WTC11 (cell line): Measurements from ENCODE around the gene PIM1. TPM values are rescaled to one million over a fixed set of nuclear protein-coding genes. Genes with fewer than 3 reads are reported as not detected.

ENCODE experiments used
- ATAC-seq: fragments of 200-7000 bp; cut with Tn5 transposase; 2 replicates; pipeline ENCODE4 v1.10.0; 2021; ENCODE audit warnings: mild to moderate bottlenecking, moderate library complexity
- CTCF ChIA-PET: fragments of 300-600 bp; sonication (Branson Sonifier 250); formaldehyde crosslinking; loops from one replicate; lab custom pipeline; 2021; ENCODE audit warnings: antibody characterized with exemption; lab: Charles Lee
- POLR2A ChIA-PET: fragments of 350-600 bp; sonication (Branson Sonifier 250); formaldehyde crosslinking; loops from one replicate; lab custom pipeline; 2021; ENCODE audit warnings: antibody characterized with exemption; lab: Charles Lee
- DNase-seq: peaks from one replicate; pipeline ENCODE4 v3.0.0; 2021; ENCODE audit warnings: low spot score
- H3K27ac Mint-ChIP-seq: 2 replicates; pipeline ENCODE4 v1.8.0; 2021; ENCODE audit warnings: mixed read lengths
- H3K27me3 Mint-ChIP-seq: 2 replicates; pipeline ENCODE4 v1.8.0; 2021; ENCODE audit warnings: low read depth, mild to moderate bottlenecking, moderate library complexity, mixed read lengths
- H3K36me3 Mint-ChIP-seq: 2 replicates; pipeline ENCODE4 v1.8.0; 2021; ENCODE audit warnings: mixed read lengths
- H3K4me1 Mint-ChIP-seq: 2 replicates; pipeline ENCODE4 v1.8.0; 2022; ENCODE audit warnings: mixed read lengths
- H3K4me3 Mint-ChIP-seq: 2 replicates; pipeline ENCODE4 v1.8.0; 2021; ENCODE audit warnings: mild to moderate bottlenecking, moderate library complexity, mixed read lengths
- H3K9me3 Mint-ChIP-seq: 2 replicates; pipeline ENCODE4 v1.8.0; 2021; ENCODE audit warnings: mixed read lengths
- AR ChIP-seq: fragments of 250-450 bp; sonication (Bioruptor Pico); IDR thresholded peaks from 2 replicates; pipeline ENCODE4 v1.9.0; 2021; ENCODE audit warnings: mild to moderate bottlenecking
- ATF6 ChIP-seq: sonication (generic); formaldehyde crosslinking; IDR thresholded peaks from 2 replicates; pipeline ENCODE4 v1.8.1; 2023; ENCODE audit warnings: mild to moderate bottlenecking, missing genetic modification reagents
- CBFB ChIP-seq: sonication (generic); formaldehyde crosslinking; IDR thresholded peaks from 2 replicates; pipeline ENCODE4 v1.8.1; 2022; ENCODE audit warnings: mild to moderate bottlenecking, low read depth, missing genetic modification reagents
- E2F5 ChIP-seq: sonication (generic); formaldehyde crosslinking; IDR thresholded peaks from 2 replicates; pipeline ENCODE4 v1.8.1; 2022; ENCODE audit warnings: mild to moderate bottlenecking, moderate library complexity, missing genetic modification reagents
- FOXK1 ChIP-seq: sonication (generic); formaldehyde crosslinking; IDR thresholded peaks from 2 replicates; pipeline ENCODE4 v1.8.0; 2022; ENCODE audit warnings: mild to moderate bottlenecking, moderate library complexity, missing genetic modification reagents
- GABPB1 ChIP-seq: sonication (generic); formaldehyde crosslinking; IDR thresholded peaks from 2 replicates; pipeline ENCODE4 v1.8.1; 2023; ENCODE audit warnings: mild to moderate bottlenecking, missing genetic modification reagents
- GTF2I ChIP-seq: fragments of 250-450 bp; sonication (Bioruptor Pico); conservative IDR thresholded peaks from 2 replicates; pipeline ENCODE4 v1.4.0; 2021; ENCODE audit warnings: mild to moderate bottlenecking
- MLX ChIP-seq: sonication (generic); formaldehyde crosslinking; IDR thresholded peaks from 2 replicates; pipeline ENCODE4 v1.8.1; 2023; ENCODE audit warnings: mild to moderate bottlenecking, missing genetic modification reagents, moderate library complexity
- NFE2L1 ChIP-seq: sonication (generic); formaldehyde crosslinking; IDR thresholded peaks from 2 replicates; pipeline ENCODE4 v1.8.1; 2023; ENCODE audit warnings: missing genetic modification reagents
- OVOL2 ChIP-seq: fragments of 250-450 bp; sonication (Bioruptor Pico); IDR thresholded peaks from 2 replicates; pipeline ENCODE4 v1.9.0; 2021; ENCODE audit warnings: mild to moderate bottlenecking, borderline replicate concordance
- RELA ChIP-seq: sonication (generic); formaldehyde crosslinking; IDR thresholded peaks from 2 replicates; pipeline ENCODE4 v1.8.1; 2022; ENCODE audit warnings: missing genetic modification reagents, mild to moderate bottlenecking, borderline replicate concordance
- RORB ChIP-seq: fragments of 250-450 bp; sonication (Bioruptor Pico); IDR thresholded peaks from 2 replicates; pipeline ENCODE4 v1.9.0; 2021; ENCODE audit warnings: mild to moderate bottlenecking
- SMAD3 ChIP-seq: sonication (generic); formaldehyde crosslinking; IDR thresholded peaks from 2 replicates; pipeline ENCODE4 v1.8.0; 2022; ENCODE audit warnings: missing genetic modification reagents, mild to moderate bottlenecking, borderline replicate concordance
- TCF7 ChIP-seq: sonication (generic); formaldehyde crosslinking; IDR thresholded peaks from 2 replicates; pipeline ENCODE4 v1.8.0; 2022; ENCODE audit warnings: mild to moderate bottlenecking, low read depth, missing genetic modification reagents, moderate library complexity
- TEAD4 ChIP-seq: sonication (generic); formaldehyde crosslinking; IDR thresholded peaks from 2 replicates; pipeline ENCODE4 v1.8.0; 2022; ENCODE audit warnings: mild to moderate bottlenecking, missing genetic modification reagents
- total RNA-seq: library from RNA; stranded (reverse); gene quantifications from 3 replicates; pipeline ENCODE4 v1.2.3, GENCODE V29; 2021
- TF ChIP-seq, protein P1 (sequence below): fragments of 250-450 bp; sonication (Bioruptor Pico); IDR thresholded peaks from 2 replicates; pipeline ENCODE4 v1.9.0; 2021; ENCODE audit warnings: mild to moderate bottlenecking, borderline replicate concordance
- TF ChIP-seq, protein P2 (sequence below): fragments of 250-450 bp; sonication (Bioruptor Pico); IDR thresholded peaks from 2 replicates; pipeline ENCODE4 v1.8.0; 2021; ENCODE audit warnings: mild to moderate bottlenecking

The PIM1 gene
- total RNA-seq, 1 experiment from 2014 or later = 64.7 TPM

DNA sequence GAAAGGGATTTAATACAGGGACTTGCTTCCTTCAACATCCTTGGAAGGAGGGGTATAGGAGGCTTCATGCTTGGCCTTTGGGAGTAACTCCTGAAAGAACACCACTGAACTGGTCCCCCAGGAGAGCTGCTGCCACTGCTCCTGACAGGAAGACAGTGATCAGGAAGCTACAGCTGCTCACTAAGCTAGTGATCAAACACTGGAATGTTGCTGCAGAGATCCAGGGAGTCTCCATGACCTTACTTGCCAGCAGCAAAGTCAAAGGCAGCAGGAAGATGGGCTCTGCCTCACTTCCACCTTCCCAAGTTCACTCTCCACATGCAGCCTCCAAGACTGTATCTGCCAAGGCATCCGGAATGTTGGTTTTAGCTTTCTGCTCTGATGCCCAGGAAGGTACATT, 31.8 kb downstream of the PIM1 start (continued):
- TF ChIP-seq, protein P1, sequence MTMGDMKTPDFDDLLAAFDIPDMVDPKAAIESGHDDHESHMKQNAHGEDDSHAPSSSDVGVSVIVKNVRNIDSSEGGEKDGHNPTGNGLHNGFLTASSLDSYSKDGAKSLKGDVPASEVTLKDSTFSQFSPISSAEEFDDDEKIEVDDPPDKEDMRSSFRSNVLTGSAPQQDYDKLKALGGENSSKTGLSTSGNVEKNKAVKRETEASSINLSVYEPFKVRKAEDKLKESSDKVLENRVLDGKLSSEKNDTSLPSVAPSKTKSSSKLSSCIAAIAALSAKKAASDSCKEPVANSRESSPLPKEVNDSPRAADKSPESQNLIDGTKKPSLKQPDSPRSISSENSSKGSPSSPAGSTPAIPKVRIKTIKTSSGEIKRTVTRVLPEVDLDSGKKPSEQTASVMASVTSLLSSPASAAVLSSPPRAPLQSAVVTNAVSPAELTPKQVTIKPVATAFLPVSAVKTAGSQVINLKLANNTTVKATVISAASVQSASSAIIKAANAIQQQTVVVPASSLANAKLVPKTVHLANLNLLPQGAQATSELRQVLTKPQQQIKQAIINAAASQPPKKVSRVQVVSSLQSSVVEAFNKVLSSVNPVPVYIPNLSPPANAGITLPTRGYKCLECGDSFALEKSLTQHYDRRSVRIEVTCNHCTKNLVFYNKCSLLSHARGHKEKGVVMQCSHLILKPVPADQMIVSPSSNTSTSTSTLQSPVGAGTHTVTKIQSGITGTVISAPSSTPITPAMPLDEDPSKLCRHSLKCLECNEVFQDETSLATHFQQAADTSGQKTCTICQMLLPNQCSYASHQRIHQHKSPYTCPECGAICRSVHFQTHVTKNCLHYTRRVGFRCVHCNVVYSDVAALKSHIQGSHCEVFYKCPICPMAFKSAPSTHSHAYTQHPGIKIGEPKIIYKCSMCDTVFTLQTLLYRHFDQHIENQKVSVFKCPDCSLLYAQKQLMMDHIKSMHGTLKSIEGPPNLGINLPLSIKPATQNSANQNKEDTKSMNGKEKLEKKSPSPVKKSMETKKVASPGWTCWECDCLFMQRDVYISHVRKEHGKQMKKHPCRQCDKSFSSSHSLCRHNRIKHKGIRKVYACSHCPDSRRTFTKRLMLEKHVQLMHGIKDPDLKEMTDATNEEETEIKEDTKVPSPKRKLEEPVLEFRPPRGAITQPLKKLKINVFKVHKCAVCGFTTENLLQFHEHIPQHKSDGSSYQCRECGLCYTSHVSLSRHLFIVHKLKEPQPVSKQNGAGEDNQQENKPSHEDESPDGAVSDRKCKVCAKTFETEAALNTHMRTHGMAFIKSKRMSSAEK (CRISPR knock-in tag) = no peak
- TF ChIP-seq MLX (CRISPR knock-in tag) = no peak
- no peak for TF ChIP-seq CBFB (CRISPR knock-in tag)
- no peak for TF ChIP-seq NFE2L1
- TF ChIP-seq E2F5 (CRISPR knock-in tag) = no peak
- TF ChIP-seq TCF7 (CRISPR knock-in tag) = no peak
- TF ChIP-seq ATF6 (CRISPR knock-in tag) = no peak
- no peak for TF ChIP-seq GABPB1 (CRISPR knock-in tag)
- TF ChIP-seq AR (CRISPR knock-in tag) = no peak
- TF ChIP-seq, protein P2, sequence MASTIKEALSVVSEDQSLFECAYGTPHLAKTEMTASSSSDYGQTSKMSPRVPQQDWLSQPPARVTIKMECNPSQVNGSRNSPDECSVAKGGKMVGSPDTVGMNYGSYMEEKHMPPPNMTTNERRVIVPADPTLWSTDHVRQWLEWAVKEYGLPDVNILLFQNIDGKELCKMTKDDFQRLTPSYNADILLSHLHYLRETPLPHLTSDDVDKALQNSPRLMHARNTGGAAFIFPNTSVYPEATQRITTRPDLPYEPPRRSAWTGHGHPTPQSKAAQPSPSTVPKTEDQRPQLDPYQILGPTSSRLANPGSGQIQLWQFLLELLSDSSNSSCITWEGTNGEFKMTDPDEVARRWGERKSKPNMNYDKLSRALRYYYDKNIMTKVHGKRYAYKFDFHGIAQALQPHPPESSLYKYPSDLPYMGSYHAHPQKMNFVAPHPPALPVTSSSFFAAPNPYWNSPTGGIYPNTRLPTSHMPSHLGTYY (CRISPR knock-in tag) = no peak

DNA sequence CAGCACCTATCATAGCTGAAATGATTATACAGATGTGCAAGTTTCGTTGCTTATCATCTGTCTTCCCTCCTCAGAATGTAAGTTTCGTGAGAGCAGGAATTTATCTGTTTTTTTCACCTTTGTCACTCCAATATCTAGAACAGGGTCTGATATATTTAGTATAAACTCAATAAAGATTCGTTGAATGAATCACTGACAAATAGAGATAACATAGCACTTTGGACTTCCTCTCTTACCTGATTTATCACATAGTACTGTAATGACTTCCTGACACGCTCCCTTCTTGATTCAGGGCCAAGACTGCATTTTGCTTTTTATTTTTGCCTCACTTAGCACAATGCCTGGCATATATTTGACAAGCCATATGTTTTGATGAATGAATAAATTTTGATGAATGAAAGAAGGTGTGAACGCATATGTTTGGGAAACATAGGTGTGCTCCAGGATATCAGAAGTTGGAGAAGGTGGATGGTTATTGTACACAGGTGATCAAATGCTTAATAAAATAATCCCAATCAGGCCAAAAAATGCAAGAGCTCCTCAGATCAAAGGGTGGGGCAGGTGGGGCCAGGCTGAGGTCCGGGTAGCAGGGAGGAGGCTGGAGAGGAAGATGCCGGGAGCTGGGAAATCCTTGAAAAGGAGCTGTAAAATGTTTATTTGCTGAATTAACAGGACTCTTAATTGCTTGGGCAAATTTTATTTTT, 33.0 kb downstream of the PIM1 start:
- ATAC-seq (no peak), DNase-seq (no peak)
- POLR2A ChIA-PET = no interaction called here
- Mint-ChIP-seq H3K27ac (no peak overlapping the region), H3K27me3 (no peaks in the 10 kb centered on the region; the same call in 1 of the 2 replicates), H3K36me3 (no peaks in the 10 kb centered on the region), H3K9me3 (no peaks in the 10 kb centered on the region), H3K4me1 (no peaks in the 10 kb centered on the region; the same call in 1 of the 2 replicates), H3K4me3 (no peak overlapping the region)
- CTCF ChIA-PET = interaction anchor here (1.1 to 20.2 kb wide), 2 partner anchors 152 to 180 kb away, joined by 3 to 537 read pairs; no protein-coding TSS in a partner anchor
- TF ChIP-seq E2F5 (CRISPR knock-in tag) = no peak
- no peak for TF ChIP-seq RELA (CRISPR knock-in tag)
- no peak for TF ChIP-seq GTF2I (CRISPR knock-in tag)
- no peak for TF ChIP-seq FOXK1 (CRISPR knock-in tag)
- no peak for TF ChIP-seq RORB (CRISPR knock-in tag)
- no peak for TF ChIP-seq OVOL2 (CRISPR knock-in tag)
- no peak for TF ChIP-seq TEAD4 (CRISPR knock-in tag)
- TF ChIP-seq SMAD3 (CRISPR knock-in tag) = no peak
- TF ChIP-seq GABPB1 (CRISPR knock-in tag) = no peak
- TF ChIP-seq, protein P1 (CRISPR knock-in tag) = no peak
